Vagina (tissue), 2 donors: ENCODE measurements around the gene BLOC1S5. TPM values are rescaled to one million over a fixed set of nuclear protein-coding genes. Genes with fewer than 3 reads are reported as not detected.

Experiments
- DNase-seq, 2 donors: peaks; one replicate each; pipeline ENCODE4 v3.0.0-alpha.2; 2017; ENCODE audit errors: extremely low spot score in 2 of 2
- H3K27ac ChIP-seq: fragments of 200-600 bp; sonication (generic); one replicate; pipeline ENCODE4 v1.5.1; 2019
- H3K27me3 ChIP-seq: fragments of 200-600 bp; sonication (generic); one replicate; pipeline ENCODE4 v1.5.1; 2019
- H3K36me3 ChIP-seq, 2 donors: fragments of 200-600 bp; sonication (generic); one replicate each; pipeline ENCODE4 v1.5.1; 2017 to 2019
- H3K4me1 ChIP-seq: fragments of 200-600 bp; sonication (generic); one replicate; pipeline ENCODE4 v1.5.1; 2019
- H3K4me3 ChIP-seq, 2 donors: fragments of 200-600 bp; sonication (generic); 1 replicate in 1 of 2; 2 replicates in 1 of 2; pipeline ENCODE4 v1.5.1; 2016 to 2019
- H3K9me3 ChIP-seq: fragments of 200-600 bp; sonication (generic); one replicate; pipeline ENCODE4 v1.5.1; 2019
- POLR2A ChIP-seq, 2 donors: fragments of 450-650 bp; IDR thresholded peaks; one replicate each; pipeline ENCODE4 v1.6.1; 2017; ENCODE audit warnings: antibody characterized with exemption in 2 of 2, mild to moderate bottlenecking in 2 of 2, moderate library complexity in 2 of 2
- POLR2AphosphoS5 ChIP-seq, 2 donors: sonication (generic); formaldehyde crosslinking; IDR thresholded peaks; one replicate each; pipeline ENCODE4 v1.9.0; 2017; ENCODE audit warnings: antibody characterized with exemption in 2 of 2, mild to moderate bottlenecking in 2 of 2, low read depth in 1 of 2; ENCODE audit not compliant: insufficient read depth in 1 of 2
- intact Hi-C: fragments of 100-400 bp; cut with DNase I; formaldehyde crosslinking; loops from one replicate; pipeline ENCODE4 v1.15.1; 2023
- total RNA-seq: library from RNA; depleted of rRNA; stranded (reverse); fragments of >200 nt; gene quantifications from one replicate; pipeline ENCODE4 v1.2.3, GENCODE V29; 2016
- TF ChIP-seq, protein P1 (sequence below), 3 experiments: fragments of 450-650 bp in 2 of 3; fragments of 200-600 bp in 1 of 3; sonication (generic) in 1 of 3; IDR thresholded peaks; one replicate each; pipeline ENCODE4 v1.5.1; 2017 to 2019; ENCODE audit warnings: antibody characterized with exemption in 3 of 3, mild to moderate bottlenecking in 2 of 3, moderate library complexity in 2 of 3

The BLOC1S5 gene
- total RNA-seq, 1 donor from 2014 or later = 9.6 TPM

DNA sequence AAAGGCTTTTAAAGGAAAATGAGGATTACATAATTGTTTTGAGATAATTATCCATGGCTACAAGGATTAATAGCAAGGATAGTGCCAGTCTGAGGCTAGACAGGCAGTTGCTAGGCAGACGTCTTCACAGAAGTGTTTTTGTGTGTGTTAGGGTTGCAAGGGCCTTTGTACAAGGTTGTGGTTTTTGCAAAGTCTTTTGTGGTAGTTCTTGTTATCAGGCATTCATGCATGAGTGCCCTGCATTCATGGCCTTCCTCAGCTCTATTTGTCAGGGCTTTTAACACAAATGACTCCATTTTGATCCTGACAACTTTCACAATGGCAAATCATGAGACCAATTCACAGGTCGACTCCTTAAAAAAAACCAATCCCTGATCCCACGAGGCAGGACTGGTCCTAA, 85.5 kb downstream of the BLOC1S5 start:
- Histone ChIP-seq H3K27ac (no peak overlapping the region), H3K4me1 (peaks cover 23% of the 10 kb centered on the region), H3K4me3 (no peak overlapping the region), H3K27me3 (no peaks in the 10 kb centered on the region), H3K9me3 (no peaks in the 10 kb centered on the region), H3K36me3 (no peaks in the 10 kb centered on the region)
- intact Hi-C loops = no loop called here
- no peak for TF ChIP-seq POLR2AphosphoS5 (IDR thresholded peaks at IDR 0.05; ENCODE audit: insufficient read depth in 1 of 2, low read depth in 1 of 2)
- no peak for TF ChIP-seq POLR2A (IDR thresholded peaks at IDR 0.05)
- TF ChIP-seq, protein P1, sequence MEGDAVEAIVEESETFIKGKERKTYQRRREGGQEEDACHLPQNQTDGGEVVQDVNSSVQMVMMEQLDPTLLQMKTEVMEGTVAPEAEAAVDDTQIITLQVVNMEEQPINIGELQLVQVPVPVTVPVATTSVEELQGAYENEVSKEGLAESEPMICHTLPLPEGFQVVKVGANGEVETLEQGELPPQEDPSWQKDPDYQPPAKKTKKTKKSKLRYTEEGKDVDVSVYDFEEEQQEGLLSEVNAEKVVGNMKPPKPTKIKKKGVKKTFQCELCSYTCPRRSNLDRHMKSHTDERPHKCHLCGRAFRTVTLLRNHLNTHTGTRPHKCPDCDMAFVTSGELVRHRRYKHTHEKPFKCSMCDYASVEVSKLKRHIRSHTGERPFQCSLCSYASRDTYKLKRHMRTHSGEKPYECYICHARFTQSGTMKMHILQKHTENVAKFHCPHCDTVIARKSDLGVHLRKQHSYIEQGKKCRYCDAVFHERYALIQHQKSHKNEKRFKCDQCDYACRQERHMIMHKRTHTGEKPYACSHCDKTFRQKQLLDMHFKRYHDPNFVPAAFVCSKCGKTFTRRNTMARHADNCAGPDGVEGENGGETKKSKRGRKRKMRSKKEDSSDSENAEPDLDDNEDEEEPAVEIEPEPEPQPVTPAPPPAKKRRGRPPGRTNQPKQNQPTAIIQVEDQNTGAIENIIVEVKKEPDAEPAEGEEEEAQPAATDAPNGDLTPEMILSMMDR (IDR thresholded peaks at IDR 0.05) = no peak
- no peak for DNase-seq

DNA sequence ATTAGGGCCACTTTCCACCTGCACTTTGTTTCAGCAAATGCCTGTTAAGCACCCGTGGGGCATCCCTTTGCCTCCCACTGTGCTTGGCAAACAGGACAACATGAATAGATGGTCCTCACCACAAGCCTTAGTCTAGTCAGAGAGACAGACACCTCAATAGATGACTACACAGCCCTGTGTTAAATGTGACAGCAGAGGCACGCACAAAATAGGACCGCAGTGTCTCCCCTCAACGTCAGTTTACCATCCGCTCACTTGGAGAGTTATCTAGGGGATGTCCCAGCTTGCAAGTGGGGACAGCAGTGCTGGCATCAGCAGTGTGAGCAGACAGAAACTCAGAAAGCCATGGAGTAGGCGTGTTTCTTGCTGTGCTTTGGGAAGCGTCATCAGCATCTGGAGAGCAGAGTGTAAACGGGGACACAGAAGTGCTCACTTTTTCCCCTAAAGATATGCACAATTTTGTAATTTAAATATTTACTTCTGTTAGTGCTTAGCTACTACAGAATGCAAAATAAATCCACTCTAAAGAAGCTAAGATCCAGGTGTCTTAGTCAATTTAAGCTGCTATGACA, 87.6 kb downstream of the BLOC1S5 start:
- Histone ChIP-seq H3K27ac (no peak overlapping the region), H3K9me3 (no peaks in the 10 kb centered on the region), H3K36me3 (no peaks in the 10 kb centered on the region), H3K27me3 (no peaks in the 10 kb centered on the region), H3K4me3 (no peak overlapping the region), H3K4me1 (peaks cover 23% of the 10 kb centered on the region)
- intact Hi-C loops = no loop called here
- DNase-seq = no peak
- TF ChIP-seq, protein P1 (IDR thresholded peaks at IDR 0.05) = no peak
- no peak for TF ChIP-seq POLR2A (IDR thresholded peaks at IDR 0.05)
- no peak for TF ChIP-seq POLR2AphosphoS5 (IDR thresholded peaks at IDR 0.05; ENCODE audit: insufficient read depth in 1 of 2, low read depth in 1 of 2)

DNA sequence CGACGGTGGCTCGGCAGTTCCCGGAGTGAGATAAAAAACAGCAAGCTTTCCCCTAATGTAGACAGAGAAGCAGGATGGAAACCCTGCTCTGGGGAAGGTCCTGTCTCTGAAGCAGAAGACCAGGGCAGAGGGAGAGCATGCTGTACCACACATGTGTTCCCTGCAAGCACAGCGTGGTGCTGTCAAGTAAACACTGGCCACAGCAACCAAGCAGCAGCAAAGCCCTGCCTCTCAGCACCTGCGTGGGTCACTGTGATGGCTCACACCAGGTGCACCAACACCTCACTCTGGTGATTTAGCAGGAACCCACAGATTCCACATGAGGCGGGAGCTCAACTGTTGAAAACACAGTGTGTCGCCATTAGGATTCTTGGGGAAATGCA, 88.4 kb downstream of the BLOC1S5 start:
- no peaks in the 10 kb centered on the region for H3K36me3 ChIP-seq
- peaks cover 23% of the 10 kb centered on the region for H3K4me1 ChIP-seq
- intact Hi-C loops = no loop called here
- no peak for DNase-seq
- H3K4me3 ChIP-seq = peak overlapping the region in 1 of 2 donors; percentile 31
- H3K27ac ChIP-seq = peak overlapping the region; percentile 14
- TF ChIP-seq POLR2AphosphoS5 (IDR thresholded peaks at IDR 0.05; ENCODE audit: insufficient read depth in 1 of 2, low read depth in 1 of 2) = no peak
- TF ChIP-seq, protein P1 (IDR thresholded peaks at IDR 0.05) = no peak
- TF ChIP-seq POLR2A (IDR thresholded peaks at IDR 0.05) = no peak
- H3K9me3 ChIP-seq = no peaks in the 10 kb centered on the region
- H3K27me3 ChIP-seq = no peaks in the 10 kb centered on the region

DNA sequence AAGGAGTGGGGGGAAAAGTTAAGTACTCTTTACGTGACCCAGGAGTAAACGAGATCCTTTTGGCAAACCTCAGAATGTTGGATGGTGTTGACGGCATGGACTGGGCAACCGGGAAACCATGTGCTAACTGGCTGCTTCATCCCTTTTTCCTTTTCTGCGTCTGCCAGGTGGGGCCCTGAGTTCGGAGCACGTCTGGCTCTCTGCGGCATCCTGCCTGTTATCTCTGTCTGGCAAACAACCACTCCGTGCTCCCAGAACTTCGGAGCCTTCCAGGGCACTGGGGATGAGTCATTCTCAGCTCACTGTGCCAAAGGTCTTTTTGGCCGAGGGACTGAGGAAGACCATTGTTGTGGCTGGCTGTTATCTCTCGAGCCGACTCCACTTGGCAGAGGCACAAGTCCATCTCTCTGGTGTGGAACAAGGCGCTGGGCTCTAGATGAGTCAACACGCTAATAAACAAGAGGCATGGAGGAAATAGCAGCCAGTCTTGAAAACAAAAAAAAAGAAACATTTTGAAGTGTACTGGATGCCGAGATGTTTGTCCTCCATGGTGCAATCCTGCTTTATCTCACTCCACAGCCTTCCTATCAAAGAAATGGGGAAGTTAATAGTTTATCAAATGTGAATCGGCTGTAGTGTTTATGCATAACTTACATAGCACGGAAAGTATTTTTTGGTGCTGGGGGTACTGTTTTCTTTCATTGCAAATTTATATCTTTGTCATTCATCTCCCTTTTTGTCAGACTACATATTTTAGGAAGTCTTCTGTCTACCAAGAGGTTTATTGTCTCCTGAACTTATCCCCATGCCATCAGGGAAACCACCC, 89.0 kb downstream of the BLOC1S5 start:
- intact Hi-C loops = no loop called here
- Histone ChIP-seq H3K27me3 (no peaks in the 10 kb centered on the region), H3K9me3 (no peaks in the 10 kb centered on the region), H3K4me3 (peak overlapping the region in 1 of 2 donors; percentile 31), H3K27ac (peak overlapping the region; percentile 14), H3K36me3 (no peaks in the 10 kb centered on the region), H3K4me1 (peaks cover 23% of the 10 kb centered on the region)
- TF ChIP-seq, protein P1 (IDR thresholded peaks at IDR 0.05) = no peak
- peak in 1 of 2 donors; percentile 73 for TF ChIP-seq POLR2AphosphoS5 (IDR thresholded peaks at IDR 0.05; ENCODE audit: insufficient read depth in 1 of 2, low read depth in 1 of 2)
- no peak for TF ChIP-seq POLR2A (IDR thresholded peaks at IDR 0.05)
- DNase-seq = peak in 1 of 2 donors; percentile 94

DNA sequence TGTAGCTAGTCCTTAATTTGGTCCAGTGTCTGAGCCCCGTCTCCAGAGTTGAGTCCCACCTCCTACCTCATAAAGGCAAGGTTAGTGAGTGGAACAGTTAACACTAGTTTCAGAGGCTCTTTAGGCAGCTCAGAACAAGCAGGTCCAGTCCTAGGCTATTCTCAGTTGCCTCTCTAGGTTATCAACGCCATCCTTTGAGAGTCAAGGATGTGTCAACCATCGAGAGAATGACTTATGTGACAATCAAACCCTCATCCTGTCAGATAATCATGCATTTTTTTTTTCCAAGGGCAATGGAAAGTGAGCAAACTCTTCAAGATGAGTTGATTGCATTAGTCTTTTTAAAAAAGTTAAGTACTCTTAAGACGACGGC, 89.6 kb downstream of the BLOC1S5 start:
- no peaks in the 10 kb centered on the region for H3K9me3 ChIP-seq
- H3K4me1 ChIP-seq = peaks cover 23% of the 10 kb centered on the region
- no peaks in the 10 kb centered on the region for H3K36me3 ChIP-seq
- H3K27me3 ChIP-seq = no peaks in the 10 kb centered on the region
- no peak for DNase-seq
- H3K27ac ChIP-seq = peak overlapping the region; percentile 14
- H3K4me3 ChIP-seq = peak overlapping the region in 1 of 2 donors; percentile 31
- intact Hi-C loops = no loop called here
- TF ChIP-seq, protein P1 (IDR thresholded peaks at IDR 0.05) = no peak
- TF ChIP-seq POLR2AphosphoS5 (IDR thresholded peaks at IDR 0.05; ENCODE audit: insufficient read depth in 1 of 2, low read depth in 1 of 2) = no peak
- no peak for TF ChIP-seq POLR2A (IDR thresholded peaks at IDR 0.05)
